Suppressor macrophage treated with lipopolysaccharide for 4 hours (primary cell): ENCODE data around the gene KLK5.

ENCODE experiments used
- DNase-seq: peaks from one replicate; pipeline ENCODE4 v3.0.0-alpha.2; 2020

The KLK5 gene

GRCh38 chr19:50968716-50969412 is 16.0 kb upstream of the KLK5 start:
- DNase-seq, result no peak

- DNase-seq, result no peak
These were observed 15.3 kb upstream of the KLK5 start for GRCh38 chr19:50967929-50968715.

GRCh38 chr19:50964266-50964665 is 11.4 kb upstream of the KLK5 start:
- no peak for DNase-seq

GRCh38 chr19:50963381-50963780 is 10.5 kb upstream of the KLK5 start:
- DNase-seq, result no peak

GRCh38 chr19:50962245-50962644 is 9.4 kb upstream of the KLK5 start:
- no peak for DNase-seq

- no peak for DNase-seq
These were observed 7.1 kb upstream of the KLK5 start for GRCh38 chr19:50959731-50960500.

GRCh38 chr19:50957587-50957986 is 4.7 kb upstream of the KLK5 start:
- no peak for DNase-seq

- no peak for DNase-seq
These were observed 3.0 kb downstream of the KLK5 start for GRCh38 chr19:50949861-50950260.

- DNase-seq, result no peak
These were observed 5.7 kb downstream of the KLK5 start for GRCh38 chr19:50947123-50947522.

GRCh38 chr19:50944795-50945194 is 8.0 kb downstream of the KLK5 start:
- DNase-seq, result no peak

- DNase-seq, result no peak
These were observed 9.6 kb downstream of the KLK5 start for GRCh38 chr19:50943074-50943828.

GRCh38 chr19:50939596-50939995 is 13.2 kb downstream of the KLK5 start:
- peak; percentile 40 for DNase-seq

GRCh38 chr19:50933640-50934039 is 19.2 kb downstream of the KLK5 start:
- DNase-seq, result no peak

GRCh38 chr19:50932690-50933083 is 20.2 kb downstream of the KLK5 start:
- no peak for DNase-seq

- DNase-seq, result no peak
These were observed 20.7 kb downstream of the KLK5 start for GRCh38 chr19:50932018-50932689.

GRCh38 chr19:50931023-50931422 is 21.8 kb downstream of the KLK5 start:
- no peak for DNase-seq

GRCh38 chr19:50928831-50929230 is 24.0 kb downstream of the KLK5 start:
- DNase-seq, result no peak

GRCh38 chr19:50926144-50926543 is 26.7 kb downstream of the KLK5 start:
- DNase-seq, result no peak

GRCh38 chr19:50925734-50926133 is 27.1 kb downstream of the KLK5 start:
- DNase-seq, result no peak

GRCh38 chr19:50924586-50924985 is 28.3 kb downstream of the KLK5 start:
- DNase-seq, result no peak

- peak; percentile 90 for DNase-seq
These were observed 30.5 kb downstream of the KLK5 start for GRCh38 chr19:50922317-50922853.
